Glutamatergic neuron (in vitro differentiated cells): ENCODE data around the gene TBC1D14. TPM values are rescaled to one million over a fixed set of nuclear protein-coding genes. Genes with fewer than 3 reads are reported as not detected.

Experiments used
- DNase-seq: peaks from one replicate; pipeline ENCODE4 v3.0.0; 2022
- H3K27ac Mint-ChIP-seq: one replicate; pipeline ENCODE4 v1.8.0; 2020; ENCODE audit warnings: mild to moderate bottlenecking, mixed read lengths, inconsistent platforms; ENCODE audit not compliant: unreplicated experiment
- H3K27me3 Mint-ChIP-seq: one replicate; pipeline ENCODE4 v1.8.0; 2020; ENCODE audit warnings: mild to moderate bottlenecking, moderate library complexity, mixed read lengths, inconsistent platforms; ENCODE audit not compliant: unreplicated experiment
- H3K36me3 Mint-ChIP-seq: one replicate; pipeline ENCODE4 v1.8.0; 2020; ENCODE audit warnings: mild to moderate bottlenecking, mixed read lengths, inconsistent platforms; ENCODE audit not compliant: unreplicated experiment
- H3K4me1 Mint-ChIP-seq: one replicate; pipeline ENCODE4 v1.8.0; 2020; ENCODE audit warnings: mild to moderate bottlenecking, low read depth, mixed read lengths, inconsistent platforms; ENCODE audit not compliant: unreplicated experiment
- H3K4me3 Mint-ChIP-seq: one replicate; pipeline ENCODE4 v1.8.0; 2020; ENCODE audit warnings: mild to moderate bottlenecking, mixed read lengths, inconsistent platforms; ENCODE audit not compliant: unreplicated experiment
- H3K9me3 Mint-ChIP-seq: one replicate; pipeline ENCODE4 v1.8.0; 2020; ENCODE audit warnings: mild to moderate bottlenecking, moderate library complexity, mixed read lengths, inconsistent platforms; ENCODE audit not compliant: unreplicated experiment
- CTCF ChIP-seq: fragments of 200-600 bp; sonication (generic); IDR thresholded peaks from one replicate; pipeline ENCODE4 v1.5.0; 2021; ENCODE audit not compliant: partially characterized antibody, unreplicated experiment
- total RNA-seq: library from RNA; stranded (reverse); fragmentation: NEBNext Ultra II Directional; extraction: Animal tissue kit (Norgen Biotek cat#: 25700); gene quantifications from one replicate; pipeline ENCODE4 v1.2.1, GENCODE V29; 2021; ENCODE audit not compliant: unreplicated experiment

TBC1D14 gene
- total RNA-seq, 1 donor from 2014 or later = 82.2 TPM

GRCh38 chr4:7034262-7035081 is 124.8 kb downstream of the TBC1D14 start:
- Mint-ChIP-seq H3K4me1 (peaks cover 6% of the 10 kb centered on the region), H3K27ac (no peak overlapping the region)
- no peak for DNase-seq

GRCh38 chr4:7037425-7037824 is 127.8 kb downstream of the TBC1D14 start:
- no peak overlapping the region for H3K4me3 Mint-ChIP-seq
- peaks cover 9% of the 10 kb centered on the region for H3K27me3 Mint-ChIP-seq
- H3K36me3 Mint-ChIP-seq = no peaks in the 10 kb centered on the region
- TF ChIP-seq CTCF = no peak
- peaks cover 13% of the 10 kb centered on the region for H3K9me3 Mint-ChIP-seq
- no peak for DNase-seq
- H3K27ac Mint-ChIP-seq = no peak overlapping the region
- peaks cover 10% of the 10 kb centered on the region for H3K4me1 Mint-ChIP-seq

More at GRCh38 chr4:7034262-7035081, 124.8 kb downstream of the TBC1D14 start:
- Mint-ChIP-seq H3K27me3 (peaks cover 5% of the 10 kb centered on the region), H3K4me3 (no peak overlapping the region), H3K9me3 (peaks cover 5% of the 10 kb centered on the region), H3K36me3 (no peaks in the 10 kb centered on the region)
- no peak for TF ChIP-seq CTCF

DNA sequence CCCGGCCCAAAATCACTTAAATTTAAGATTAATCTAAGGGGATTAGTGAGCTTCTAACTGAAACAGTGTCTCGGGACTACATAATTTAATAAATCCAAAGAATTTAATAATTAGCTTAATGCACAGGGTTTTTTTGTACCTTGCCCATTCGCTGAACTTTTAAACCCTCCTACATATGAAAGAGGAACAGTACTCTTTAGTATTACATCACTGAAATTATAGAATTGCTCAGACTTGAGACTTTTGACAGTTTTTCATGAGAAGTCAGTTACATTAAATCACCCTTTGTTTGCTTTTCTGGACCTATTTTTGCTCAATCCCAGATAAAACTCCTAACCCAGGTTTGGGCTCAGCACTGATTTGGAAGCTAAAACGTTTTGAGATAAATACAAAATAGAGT is 131.1 kb downstream of the TBC1D14 start:
- Mint-ChIP-seq H3K4me1 (peaks cover 22% of the 10 kb centered on the region), H3K27ac (no peak overlapping the region), H3K4me3 (peak overlapping the region; percentile 34), H3K36me3 (no peaks in the 10 kb centered on the region), H3K9me3 (peaks cover 14% of the 10 kb centered on the region), H3K27me3 (peaks cover 13% of the 10 kb centered on the region)
- no peak for DNase-seq
- TF ChIP-seq CTCF = no peak

GRCh38 chr4:7041246-7041645 is 131.6 kb downstream of the TBC1D14 start:
- peaks cover 27% of the 10 kb centered on the region for H3K4me1 Mint-ChIP-seq
- peaks cover 13% of the 10 kb centered on the region for H3K27me3 Mint-ChIP-seq
- no peak for TF ChIP-seq CTCF
- DNase-seq = no peak
- peaks cover 14% of the 10 kb centered on the region for H3K9me3 Mint-ChIP-seq
- H3K4me3 Mint-ChIP-seq = peak overlapping the region; percentile 96
- peak overlapping the region; percentile 89 for H3K27ac Mint-ChIP-seq
- H3K36me3 Mint-ChIP-seq = no peaks in the 10 kb centered on the region

GRCh38 chr4:7041801-7042502 is 132.3 kb downstream of the TBC1D14 start:
- no peak for TF ChIP-seq CTCF
- Mint-ChIP-seq H3K9me3 (peaks cover 14% of the 10 kb centered on the region), H3K4me1 (peaks cover 32% of the 10 kb centered on the region), H3K27ac (peak overlapping the region; percentile 89), H3K36me3 (no peaks in the 10 kb centered on the region), H3K4me3 (peak overlapping the region; percentile 96), H3K27me3 (peaks cover 13% of the 10 kb centered on the region)
- DNase-seq = peak; percentile 76
